GM06990 (cell line): ENCODE results near the gene INAFM1.

Experiments used
- DNase-seq: peaks from one replicate; pipeline ENCODE4 v3.0.0-alpha.2; 2011; ENCODE audit not compliant: insufficient read length; ENCODE audit errors: extremely low read depth
- H3K27me3 ChIP-seq: replicated peaks from 2 replicates; pipeline ENCODE4 v1.6.0; 2011; ENCODE audit warnings: low read length; ENCODE audit not compliant: control insufficient read depth, insufficient read depth
- H3K36me3 ChIP-seq: 2 replicates; pipeline ENCODE4 v1.5.1; 2011; ENCODE audit warnings: low read length; ENCODE audit not compliant: control insufficient read depth, insufficient read depth
- H3K4me3 ChIP-seq: replicated peaks from 2 replicates; pipeline ENCODE4 v1.5.1; 2011; ENCODE audit warnings: low read depth, mild to moderate bottlenecking, control low read depth, low read length
- CTCF ChIP-seq: IDR thresholded peaks from 2 replicates; pipeline ENCODE4 v1.5.1; 2011; ENCODE audit warnings: low read length, control low read depth, mild to moderate bottlenecking, inconsistent platforms; ENCODE audit not compliant: insufficient read depth, poor library complexity, severe bottlenecking

Gene INAFM1

DNA sequence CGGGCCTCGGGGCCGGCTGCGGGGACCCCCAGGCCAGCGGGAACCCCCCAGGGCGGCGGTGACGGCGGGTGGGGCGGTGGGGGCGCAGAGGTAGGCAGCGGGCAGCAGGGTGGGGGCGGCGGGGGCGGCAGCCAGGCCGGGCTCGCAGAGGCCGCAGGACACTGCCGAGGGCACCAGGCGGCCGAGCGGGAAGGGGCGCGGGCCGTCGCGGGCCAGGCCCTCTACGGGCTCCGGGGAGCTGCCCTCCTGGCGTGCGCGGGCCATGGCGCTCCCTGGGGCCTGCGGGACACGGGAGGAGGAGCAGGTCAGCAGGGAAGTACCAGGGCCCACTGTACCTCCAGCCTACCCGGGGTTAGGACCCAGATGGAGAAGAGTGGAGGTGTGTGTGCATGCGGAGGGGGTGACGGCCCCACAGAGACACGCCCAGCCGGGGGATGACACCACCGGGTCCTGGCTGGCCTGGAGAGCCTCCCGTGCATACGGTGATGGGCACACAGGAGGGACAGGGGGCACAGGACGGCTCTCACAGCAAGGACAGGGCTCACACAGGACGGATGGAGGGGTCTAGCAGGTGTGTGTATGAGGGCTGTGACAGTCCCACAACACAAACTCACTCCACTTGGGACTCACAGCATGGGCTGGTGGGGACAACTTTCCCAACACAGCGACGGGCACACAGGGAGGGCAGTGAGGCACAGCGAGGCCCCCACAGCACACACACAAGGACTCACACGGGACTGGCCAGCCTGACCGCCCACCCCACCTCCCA, 46.3 kb upstream of the INAFM1 start:
- Histone ChIP-seq H3K4me3 (peak overlapping the region; percentile 88), H3K27me3 (no peaks in the 10 kb centered on the region), H3K36me3 (peaks cover 6% of the 10 kb centered on the region)
- TF ChIP-seq CTCF = no peak
- DNase-seq = peak; percentile 70

DNA sequence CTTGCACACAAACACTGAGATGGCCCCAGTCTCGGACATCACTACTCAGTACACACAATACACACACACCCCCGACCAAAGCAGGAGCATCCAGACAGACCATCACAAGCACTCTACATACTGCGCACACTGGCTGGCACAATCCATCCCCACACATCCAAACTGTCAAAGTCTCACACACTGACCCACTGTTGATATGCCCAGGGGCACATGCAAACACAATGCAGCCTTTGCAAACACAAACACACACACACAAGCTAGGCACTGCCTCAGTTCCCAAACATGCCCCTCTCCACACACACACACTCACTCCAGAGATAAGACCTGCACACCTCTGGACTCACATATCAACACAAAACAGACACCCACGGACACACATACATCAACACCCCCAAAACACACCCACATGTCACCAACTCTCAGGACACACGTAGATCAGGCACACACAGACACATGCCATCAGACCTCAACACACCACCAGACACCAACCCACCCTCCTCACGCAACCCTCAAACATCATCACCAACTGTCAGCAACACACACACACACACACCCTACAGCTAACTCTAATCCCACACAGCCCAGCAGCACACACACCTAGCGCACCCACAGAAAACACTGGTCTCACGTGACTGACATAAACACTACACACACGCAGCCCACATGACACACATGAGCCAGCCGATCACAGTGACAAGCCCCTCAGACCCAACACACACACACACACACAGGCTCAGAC, 45.6 kb upstream of the INAFM1 start:
- TF ChIP-seq CTCF = no peak
- H3K36me3 ChIP-seq = peaks cover 4% of the 10 kb centered on the region
- no peaks in the 10 kb centered on the region for H3K27me3 ChIP-seq
- peak overlapping the region; percentile 88 for H3K4me3 ChIP-seq
- DNase-seq = peak; percentile 38

GRCh38 chr19:47229676-47230053, 45.0 kb upstream of the INAFM1 start:
- no peak for TF ChIP-seq CTCF
- H3K27me3 ChIP-seq = no peaks in the 10 kb centered on the region
- peak overlapping the region; percentile 88 for H3K4me3 ChIP-seq
- H3K36me3 ChIP-seq = peaks cover 4% of the 10 kb centered on the region
- DNase-seq = no peak

DNA sequence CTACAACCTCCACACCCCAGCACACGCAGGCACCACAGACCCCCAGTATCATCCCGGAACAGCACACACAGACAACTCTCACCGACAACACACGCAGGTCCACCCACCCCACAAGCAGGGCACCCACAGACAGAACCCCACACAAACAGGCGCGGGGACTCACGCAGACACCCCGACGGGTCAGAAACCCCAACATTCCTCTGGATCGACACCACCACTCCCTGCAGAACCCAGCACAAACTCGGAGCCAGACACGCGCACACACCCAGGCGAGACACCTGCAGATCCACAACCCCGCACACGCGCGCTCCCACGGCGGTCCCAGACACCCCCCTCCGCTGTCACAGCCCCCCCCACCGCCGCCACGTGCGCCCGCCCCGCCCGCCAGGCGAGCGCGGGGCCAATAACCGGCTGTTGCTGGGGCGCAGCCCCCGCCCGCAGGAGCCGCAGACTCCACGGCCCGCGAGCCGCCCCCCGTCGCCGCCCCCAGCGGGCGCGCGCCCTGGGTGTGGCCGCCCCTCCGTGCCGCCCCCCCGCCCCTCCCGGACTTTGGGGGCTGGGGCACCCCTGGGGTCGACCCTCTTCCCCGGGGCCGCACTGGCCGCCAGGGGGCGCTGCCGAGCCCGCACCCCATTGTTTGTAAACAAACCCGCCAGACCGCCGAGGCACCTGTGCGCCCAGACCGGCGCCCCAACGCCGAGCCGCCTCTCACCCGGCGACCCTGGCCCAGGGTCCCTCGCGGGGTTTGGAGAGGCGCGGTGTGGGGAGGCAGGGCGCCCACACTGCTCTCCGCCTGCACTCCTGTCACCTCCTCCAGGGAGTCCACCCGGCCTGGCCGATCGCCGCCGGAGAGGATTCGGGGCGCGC, 44.4 kb upstream of the INAFM1 start:
- peak; percentile 85 for DNase-seq
- peak; percentile 65 for TF ChIP-seq CTCF

DNA sequence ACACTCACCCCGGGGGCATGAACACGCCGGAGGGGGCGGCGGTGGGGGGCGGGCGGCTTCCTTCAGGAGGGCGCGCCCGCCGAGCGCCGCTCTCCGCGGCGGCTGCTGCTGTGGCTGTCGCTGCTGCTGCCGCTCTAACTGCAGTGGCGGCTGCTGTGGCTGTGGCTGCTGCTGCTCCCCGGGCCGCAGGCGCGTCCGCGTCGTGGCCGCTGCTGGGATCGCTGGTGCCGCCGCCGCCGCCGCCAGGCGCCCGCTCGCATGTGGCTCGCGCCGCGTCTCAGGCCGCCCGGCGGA, 43.8 kb upstream of the INAFM1 start, which contains the start of gene BBC3:
TSS of gene BBC3 (minus strand) at position 279 of the 294 bp plus-strand sequence. CDS start 2,768 bp downstream, outside the sequence.
- peak within 1 kb of the TSS; percentile 88 for H3K4me3 ChIP-seq
- no peak for DNase-seq

More for the DNA sequence above, 44.4 kb upstream of the INAFM1 start:
- peak overlapping the region; percentile 88 for H3K4me3 ChIP-seq
- peaks cover 3% of the 10 kb centered on the region; the same call in 1 of the 2 replicates for H3K36me3 ChIP-seq
- no peaks in the 10 kb centered on the region for H3K27me3 ChIP-seq

More for the DNA sequence above, 43.8 kb upstream of the INAFM1 start, which contains the start of gene BBC3:
- TF ChIP-seq CTCF = no peak
- Histone ChIP-seq H3K27me3 (no peaks in the 10 kb centered on the region), H3K36me3 (peaks cover 3% of the 10 kb centered on the region; the same call in 1 of the 2 replicates)
